Fibroblast of skin of left biceps (primary cell): ENCODE measurements around the gene BOD1L1.
A peak's percentile ranks its signal among the peaks of the same experiment; 100 is the strongest.

Experiments
- DNase-seq, 2 experiments: peaks; one replicate each; pipeline ENCODE4 v3.0.0-alpha.2; 2013; ENCODE audit warnings: low read depth in 2 of 2

The BOD1L1 gene

GRCh38 chr4:13627606-13628311 is at the start of gene BOD1L1:
TSS of gene BOD1L1 (minus strand) at chr4:13627725. CDS start at chr4:13627587, 138 bp downstream.
- DNase-seq: peak; percentile 72 to 73

- DNase-seq: no peak
These were observed 47.4 kb upstream of the BOD1L1 start for GRCh38 chr4:13674971-13675370.

- no peak for DNase-seq
These were observed 45.6 kb upstream of the BOD1L1 start for GRCh38 chr4:13673167-13673566.

GRCh38 chr4:13670456-13671160 is 43.1 kb upstream of the BOD1L1 start:
- no peak for DNase-seq

GRCh38 chr4:13665701-13666660 is 38.5 kb upstream of the BOD1L1 start:
- DNase-seq: no peak

GRCh38 chr4:13659341-13660070 is 32.0 kb upstream of the BOD1L1 start:
- no peak for DNase-seq

- peak in 1 of 2 experiments; percentile 29 for DNase-seq
These were observed 29.3 kb upstream of the BOD1L1 start for GRCh38 chr4:13656569-13657405.

- DNase-seq: no peak
These were observed 26.8 kb upstream of the BOD1L1 start for GRCh38 chr4:13654162-13654797.

- DNase-seq: no peak
These were observed 26.2 kb upstream of the BOD1L1 start for GRCh38 chr4:13653766-13654161.

- no peak for DNase-seq
These were observed 19.5 kb upstream of the BOD1L1 start for GRCh38 chr4:13647031-13647430.

GRCh38 chr4:13645075-13645474 is 17.6 kb upstream of the BOD1L1 start:
- DNase-seq: no peak

GRCh38 chr4:13642170-13642950 is 14.8 kb upstream of the BOD1L1 start:
- DNase-seq: no peak

GRCh38 chr4:13641084-13641483 is 13.6 kb upstream of the BOD1L1 start:
- no peak for DNase-seq

GRCh38 chr4:13640149-13640940 is 12.8 kb upstream of the BOD1L1 start:
- peak in 1 of 2 experiments; percentile 23 for DNase-seq

- DNase-seq: no peak
These were observed 7.8 kb upstream of the BOD1L1 start for GRCh38 chr4:13635286-13635799.

- no peak for DNase-seq
These were observed 6.1 kb upstream of the BOD1L1 start for GRCh38 chr4:13633671-13634070.

- DNase-seq: no peak
These were observed 333 bp downstream of the BOD1L1 start for GRCh38 chr4:13627178-13627605.
